Tibial artery (tissue), 4 donors: ENCODE results near the gene FLACC1.

ENCODE experiments used
- DNase-seq, 2 donors: peaks; one replicate each; pipeline ENCODE4 v3.0.0-alpha.2; 2019
- H3K27ac ChIP-seq, 2 donors: fragments of 200-600 bp; sonication (generic) in 1 of 2; 1 replicate in 1 of 2; 2 replicates in 1 of 2; pipeline ENCODE4 v1.5.1; 2018 to 2019; ENCODE audit warnings: mild to moderate bottlenecking in 1 of 2
- H3K27me3 ChIP-seq, 2 donors: fragments of 200-600 bp; sonication (generic) in 1 of 2; one replicate each; pipeline versions ENCODE4 v1.5.1 to v1.6.0; 2016 to 2019
- H3K36me3 ChIP-seq, 3 donors: fragments of 200-600 bp; sonication (generic) in 2 of 3; one replicate each; pipeline ENCODE4 v1.5.1; 2016 to 2019; ENCODE audit warnings: mild to moderate bottlenecking in 2 of 3
- H3K4me1 ChIP-seq, 4 donors: fragments of 200-600 bp; sonication (generic) in 2 of 4; 1 replicate in 3 of 4; 2 replicates in 1 of 4; pipeline ENCODE4 v1.5.1; 2016 to 2019
- H3K4me3 ChIP-seq, 2 donors: fragments of 200-600 bp; sonication (generic) in 1 of 2; 1 replicate in 1 of 2; 2 replicates in 1 of 2; pipeline ENCODE4 v1.5.1; 2018 to 2019; ENCODE audit warnings: mild to moderate bottlenecking in 2 of 2
- H3K9me3 ChIP-seq, 3 donors: fragments of 200-600 bp; sonication (generic) in 1 of 3; one replicate each; pipeline ENCODE4 v1.5.1; 2016 to 2019
- intact Hi-C: fragments of 100-400 bp; cut with DNase I; formaldehyde crosslinking; loops from one replicate; pipeline ENCODE4 v1.15.0; 2023; ENCODE audit warnings: low total_unique reads
- TF ChIP-seq, protein P1 (sequence below), 2 experiments: fragments of 200-600 bp in 1 of 2; fragments of 450-650 bp in 1 of 2; IDR thresholded peaks; one replicate each; pipeline ENCODE4 v1.5.1; 2017 to 2019; ENCODE audit warnings: antibody characterized with exemption in 2 of 2, mild to moderate bottlenecking in 1 of 2, moderate library complexity in 1 of 2

Gene FLACC1

DNA sequence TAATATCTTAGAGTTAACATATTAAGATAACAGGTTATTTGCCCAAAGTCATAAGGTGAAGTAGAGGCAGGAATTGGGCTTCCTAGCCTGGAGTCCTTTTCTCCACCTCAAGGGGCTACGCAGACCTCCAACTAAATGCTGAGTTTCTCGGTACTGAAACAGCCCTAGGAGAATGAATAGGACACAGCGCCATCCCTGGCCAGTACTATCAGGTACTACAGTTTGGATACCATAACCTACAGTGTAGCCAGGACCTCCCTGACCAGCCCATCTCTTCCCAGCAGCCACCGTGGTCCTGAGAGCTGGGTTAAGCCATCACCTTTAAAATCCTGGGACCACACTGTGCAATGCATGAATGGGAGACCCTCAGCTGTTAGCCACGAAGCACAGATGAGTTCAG lies 81.2 kb downstream of the FLACC1 start:
- Histone ChIP-seq H3K9me3 (no peaks in the 10 kb centered on the region), H3K36me3 (peaks cover 9 to 75% (median 25%) of the 10 kb centered on the region in 3 donors), H3K27me3 (no peaks in the 10 kb centered on the region), H3K27ac (no peak overlapping the region), H3K4me1 (no peaks in the 10 kb centered on the region), H3K4me3 (no peak overlapping the region)
- TF ChIP-seq, protein P1, sequence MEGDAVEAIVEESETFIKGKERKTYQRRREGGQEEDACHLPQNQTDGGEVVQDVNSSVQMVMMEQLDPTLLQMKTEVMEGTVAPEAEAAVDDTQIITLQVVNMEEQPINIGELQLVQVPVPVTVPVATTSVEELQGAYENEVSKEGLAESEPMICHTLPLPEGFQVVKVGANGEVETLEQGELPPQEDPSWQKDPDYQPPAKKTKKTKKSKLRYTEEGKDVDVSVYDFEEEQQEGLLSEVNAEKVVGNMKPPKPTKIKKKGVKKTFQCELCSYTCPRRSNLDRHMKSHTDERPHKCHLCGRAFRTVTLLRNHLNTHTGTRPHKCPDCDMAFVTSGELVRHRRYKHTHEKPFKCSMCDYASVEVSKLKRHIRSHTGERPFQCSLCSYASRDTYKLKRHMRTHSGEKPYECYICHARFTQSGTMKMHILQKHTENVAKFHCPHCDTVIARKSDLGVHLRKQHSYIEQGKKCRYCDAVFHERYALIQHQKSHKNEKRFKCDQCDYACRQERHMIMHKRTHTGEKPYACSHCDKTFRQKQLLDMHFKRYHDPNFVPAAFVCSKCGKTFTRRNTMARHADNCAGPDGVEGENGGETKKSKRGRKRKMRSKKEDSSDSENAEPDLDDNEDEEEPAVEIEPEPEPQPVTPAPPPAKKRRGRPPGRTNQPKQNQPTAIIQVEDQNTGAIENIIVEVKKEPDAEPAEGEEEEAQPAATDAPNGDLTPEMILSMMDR (IDR thresholded peaks at IDR 0.05), result no peak
- DNase-seq, result no peak
- intact Hi-C loops, result no loop called here

DNA sequence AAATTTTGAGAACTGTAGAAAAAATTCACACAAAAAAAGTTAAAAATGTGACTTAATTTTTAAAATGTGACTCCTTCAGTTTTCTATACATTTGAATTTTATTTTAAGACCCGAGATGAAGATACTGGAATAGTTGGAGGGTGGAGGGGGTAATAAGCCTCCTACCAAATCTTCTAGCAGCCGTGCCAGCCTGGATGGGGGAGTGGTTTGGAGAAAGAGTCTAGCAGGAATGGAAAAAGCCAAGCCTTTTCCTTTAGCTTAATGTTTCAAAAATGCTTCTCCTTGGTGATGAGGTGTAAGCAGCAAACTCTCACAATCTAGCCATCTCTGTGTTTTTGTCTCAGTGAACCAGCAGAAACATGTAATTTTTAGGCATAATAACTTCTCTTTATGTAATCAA lies 82.1 kb downstream of the FLACC1 start:
- Histone ChIP-seq H3K4me1 (no peaks in the 10 kb centered on the region), H3K9me3 (no peaks in the 10 kb centered on the region), H3K27ac (no peak overlapping the region), H3K36me3 (peaks cover 9 to 82% (median 25%) of the 10 kb centered on the region in 3 donors), H3K4me3 (no peak overlapping the region), H3K27me3 (no peaks in the 10 kb centered on the region)
- intact Hi-C loops, result no loop called here
- TF ChIP-seq, protein P1 (IDR thresholded peaks at IDR 0.05), result no peak
- DNase-seq, result no peak

DNA sequence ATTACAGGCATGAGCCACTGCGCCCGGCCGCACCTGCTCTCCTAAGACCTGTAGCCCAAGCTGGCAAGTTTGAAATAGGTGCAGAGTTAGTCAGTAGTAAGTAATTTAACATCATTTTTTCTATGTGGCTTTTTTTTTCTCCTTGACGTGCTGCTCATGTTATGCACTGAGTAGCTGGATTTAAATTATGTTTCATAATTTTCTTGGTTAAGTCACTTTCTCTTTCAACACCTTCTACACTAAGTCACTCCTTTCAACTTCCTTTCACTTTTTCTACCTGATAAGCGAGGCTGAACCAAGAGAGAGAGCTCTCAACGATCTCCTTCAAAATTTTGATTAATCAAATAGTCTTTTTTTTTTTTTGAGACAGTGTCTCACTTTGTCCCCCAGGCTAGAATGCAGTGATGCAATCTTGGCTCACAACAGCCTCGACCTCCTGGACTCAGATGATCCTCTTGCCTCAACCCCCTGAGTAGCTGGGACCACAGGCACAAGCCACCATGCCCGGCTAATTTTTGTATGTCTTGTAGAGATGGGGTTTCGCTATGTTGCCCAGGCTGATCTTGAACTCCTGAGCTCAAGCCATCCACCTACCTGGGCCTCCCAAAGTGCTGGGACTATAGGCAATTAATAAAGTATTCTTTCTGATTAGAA lies 83.7 kb downstream of the FLACC1 start:
- H3K27me3 ChIP-seq, result no peaks in the 10 kb centered on the region
- H3K36me3 ChIP-seq, result peaks cover 9 to 82% (median 25%) of the 10 kb centered on the region in 3 donors
- no peak overlapping the region for H3K4me3 ChIP-seq
- H3K9me3 ChIP-seq, result no peaks in the 10 kb centered on the region
- H3K27ac ChIP-seq, result no peak overlapping the region
- DNase-seq, result no peak
- TF ChIP-seq, protein P1 (IDR thresholded peaks at IDR 0.05), result no peak
- no peaks in the 10 kb centered on the region for H3K4me1 ChIP-seq
- intact Hi-C loops, result no loop called here

DNA sequence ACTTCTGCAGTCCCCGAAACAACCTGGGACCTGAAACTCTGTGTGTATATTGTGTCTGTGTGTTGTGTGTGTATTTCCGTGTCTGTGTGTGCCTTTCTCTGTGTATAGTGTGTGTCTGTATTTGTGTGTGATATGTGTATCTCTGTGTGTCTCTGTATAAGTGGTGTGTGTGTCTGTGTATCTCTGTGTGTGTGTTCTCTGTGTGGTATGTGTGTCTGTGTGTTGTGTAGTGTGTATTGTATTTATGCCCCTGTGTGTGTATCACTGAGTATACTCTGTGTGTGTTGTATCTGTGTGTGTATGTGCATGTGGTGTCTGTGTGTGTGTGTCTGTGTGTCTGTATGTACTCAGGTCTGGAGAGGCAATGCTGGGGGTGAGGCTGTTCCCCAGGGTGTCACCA lies 85.2 kb downstream of the FLACC1 start:
- no peak overlapping the region for H3K27ac ChIP-seq
- no peak for DNase-seq
- no peaks in the 10 kb centered on the region for H3K9me3 ChIP-seq
- no peak overlapping the region for H3K4me3 ChIP-seq
- intact Hi-C loops, result no loop called here
- peaks cover 9 to 81% (median 30%) of the 10 kb centered on the region in 3 donors for H3K36me3 ChIP-seq
- no peaks in the 10 kb centered on the region for H3K4me1 ChIP-seq
- TF ChIP-seq, protein P1 (IDR thresholded peaks at IDR 0.05), result no peak
- no peaks in the 10 kb centered on the region for H3K27me3 ChIP-seq

DNA sequence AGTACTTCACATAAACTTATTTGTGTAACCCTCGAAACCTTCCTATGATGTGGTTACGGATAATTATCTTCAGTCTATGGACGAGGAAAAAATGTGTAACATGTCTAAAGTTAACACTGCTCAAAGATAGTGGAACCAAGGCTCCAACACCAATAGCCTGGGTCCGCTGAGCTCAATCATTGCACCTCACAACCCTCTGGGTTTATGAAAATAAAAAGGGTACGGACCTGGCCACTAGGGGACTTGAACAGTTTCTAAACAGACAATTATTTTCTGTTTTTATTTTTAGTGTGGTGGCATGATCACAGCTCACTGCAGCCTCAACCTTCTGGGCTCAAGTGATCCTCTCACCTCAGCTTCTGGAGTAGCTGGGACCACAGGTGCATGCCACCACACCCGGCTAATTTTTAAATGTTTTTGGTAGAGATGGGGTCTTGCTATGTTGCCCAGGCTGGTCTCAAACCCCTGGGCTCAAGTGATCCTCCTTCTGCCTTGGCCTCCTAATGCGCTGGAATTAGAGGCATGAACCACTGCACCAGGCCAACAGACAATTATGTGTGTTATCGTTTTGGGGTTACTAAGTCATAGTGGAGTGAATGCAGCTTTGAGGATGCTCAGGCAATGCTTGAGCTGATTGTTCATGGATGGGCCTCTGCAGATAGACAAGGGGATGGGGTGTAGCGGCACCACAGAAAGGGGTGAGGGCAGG lies 86.7 kb downstream of the FLACC1 start:
- Histone ChIP-seq H3K9me3 (no peaks in the 10 kb centered on the region), H3K27me3 (no peaks in the 10 kb centered on the region), H3K4me3 (no peak overlapping the region), H3K4me1 (no peaks in the 10 kb centered on the region), H3K36me3 (peaks cover 9 to 78% (median 35%) of the 10 kb centered on the region in 3 donors), H3K27ac (no peak overlapping the region)
- TF ChIP-seq, protein P1 (IDR thresholded peaks at IDR 0.05), result no peak
- intact Hi-C loops, result no loop called here
- DNase-seq, result no peak
